Adipose tissue (tissue), 3 donors: ENCODE results near the gene NCAM1. TPM values are rescaled to one million over a fixed set of nuclear protein-coding genes. Genes with fewer than 3 reads are reported as not detected.

Experiments used
- H3K27ac ChIP-seq: one replicate; pipeline ENCODE4 v1.5.1; 2013; ENCODE audit warnings: low read depth, low read length
- WGBS, 3 donors: extraction: QIAGEN DNeasy Blood & Tissue Kit; methylation state at CpG; one replicate each; pipeline ENCODE4 v1.1.7; 2013; 5-methylcytosine and 5-hydroxymethylcytosine counted together
- polyA plus RNA-seq, 3 donors: library from polyadenylated mRNA; stranded (reverse); fragments of 200-250 nt; gene quantifications; one replicate each; pipeline ENCODE4 v1.2.3, GENCODE V29; 2013
- donor health status: healthy with polysubstance abuse.
- donor health status: Bipolar disorder and iron deficiency.
- donor health status: healthy.

The NCAM1 gene
- polyA plus RNA-seq, 3 donors, result 1.4 to 2.7 (median 2.3) TPM

DNA sequence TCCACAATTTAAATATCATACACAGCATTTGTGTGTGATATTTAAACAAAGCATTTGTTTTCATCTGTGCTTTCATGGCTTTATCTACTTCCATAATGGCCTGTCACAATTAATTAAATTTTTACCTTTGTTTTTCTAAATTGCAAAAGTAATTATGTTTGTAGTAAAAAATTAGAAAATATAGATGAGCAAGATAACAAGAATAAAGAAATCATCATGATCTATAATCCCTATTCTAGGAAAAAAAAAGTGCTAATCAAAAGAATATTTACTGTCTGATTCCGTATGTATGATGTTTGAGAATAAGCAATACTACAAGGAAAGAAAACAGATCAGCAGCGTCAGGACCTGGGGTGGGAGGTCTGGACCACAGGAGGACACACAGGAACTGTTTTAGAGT, 149.9 kb downstream of the NCAM1 start:
- 65 to 83% (median 81%) methylated on average over 2 of the region's 2 CpGs for WGBS, 3 donors
- no peak overlapping the region for H3K27ac ChIP-seq

DNA sequence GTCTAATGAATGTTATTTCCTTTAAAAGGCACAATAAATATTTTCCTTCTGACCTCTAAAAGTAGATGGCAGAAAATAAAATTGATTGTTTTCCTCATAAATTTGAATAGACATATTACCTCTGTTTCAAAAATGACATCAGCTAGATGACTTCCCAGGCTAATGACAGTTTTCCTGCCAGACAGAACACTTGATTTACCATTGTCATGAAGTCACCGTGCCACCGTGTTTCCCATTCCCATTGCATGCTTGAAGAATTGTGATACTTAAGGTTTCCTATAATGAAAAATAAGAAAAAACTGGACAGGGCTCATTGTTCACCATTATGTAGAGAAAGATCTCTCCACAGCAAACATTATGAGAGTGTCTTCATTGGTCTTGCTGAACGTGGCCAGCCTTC, 151.1 kb downstream of the NCAM1 start:
- H3K27ac ChIP-seq, result no peak overlapping the region
- 53 to 60% (median 55%) methylated on average over 3 of the region's 3 CpGs for WGBS, 3 donors

DNA sequence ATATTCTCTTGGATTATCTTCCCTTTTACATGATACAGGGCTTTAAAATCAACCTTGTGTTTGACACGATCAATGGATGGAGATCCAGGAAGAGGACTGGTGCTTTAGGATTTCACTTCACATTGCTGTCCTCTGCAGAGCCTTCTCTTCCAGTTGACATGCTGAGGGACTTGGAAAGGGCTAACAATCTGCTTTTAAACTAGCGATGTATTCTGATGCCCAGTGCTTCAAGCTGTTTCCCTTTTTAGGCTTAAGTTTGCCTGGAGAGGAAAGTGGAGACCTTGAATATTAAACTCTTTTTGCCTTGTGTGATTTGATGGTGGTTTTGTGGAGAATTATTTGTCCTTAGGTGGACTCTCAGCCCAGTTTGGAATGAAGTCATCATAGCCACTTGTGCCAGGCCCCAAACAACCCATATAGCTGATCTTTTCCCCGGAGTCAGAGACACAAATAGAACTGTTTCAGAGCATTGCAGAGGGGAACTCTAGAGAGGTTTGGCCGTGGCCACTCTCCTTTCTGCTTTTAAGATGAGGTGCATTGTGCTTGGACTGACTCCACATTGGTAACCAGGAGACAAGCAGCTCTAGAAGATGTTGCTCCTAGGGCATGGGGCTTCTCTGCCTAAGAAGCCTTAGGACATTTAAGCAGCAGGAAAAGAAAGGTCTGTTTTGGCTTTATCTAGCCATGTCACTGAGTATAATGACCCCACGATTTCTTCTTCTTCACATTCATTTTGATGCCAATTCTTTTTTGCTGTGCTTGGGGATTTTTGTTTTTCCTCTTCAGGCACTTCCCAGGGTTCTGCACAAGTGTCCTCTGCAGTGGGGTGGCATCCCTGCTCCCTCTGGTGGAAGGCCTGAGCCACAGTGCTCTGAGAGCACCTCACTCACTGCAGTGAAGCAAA, 152.8 kb downstream of the NCAM1 start:
- WGBS, 3 donors, result 59 to 63% (median 61%) methylated on average over 5 of the region's 5 CpGs

DNA sequence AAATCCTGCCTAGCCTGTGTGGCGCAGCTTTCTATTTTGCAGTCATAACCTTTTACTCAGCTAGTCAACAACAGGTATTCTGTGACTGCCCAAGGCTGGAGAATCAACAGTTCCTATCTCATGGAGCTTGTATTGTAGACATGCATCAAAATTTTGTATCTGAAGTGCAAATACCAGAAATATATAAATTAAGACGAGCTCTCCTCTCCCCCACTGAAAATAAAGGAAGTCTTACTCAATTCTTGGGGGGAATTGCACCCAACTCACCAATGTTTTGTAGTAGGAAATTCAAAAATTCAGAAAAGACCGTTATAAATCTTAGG, 153.4 kb downstream of the NCAM1 start:
- H3K27ac ChIP-seq, result no peak overlapping the region
- 62 to 67% (median 65%) methylated on average over 3 of the region's 3 CpGs for WGBS, 3 donors

More for the DNA sequence above, 152.8 kb downstream of the NCAM1 start:
- no peak overlapping the region for H3K27ac ChIP-seq

DNA sequence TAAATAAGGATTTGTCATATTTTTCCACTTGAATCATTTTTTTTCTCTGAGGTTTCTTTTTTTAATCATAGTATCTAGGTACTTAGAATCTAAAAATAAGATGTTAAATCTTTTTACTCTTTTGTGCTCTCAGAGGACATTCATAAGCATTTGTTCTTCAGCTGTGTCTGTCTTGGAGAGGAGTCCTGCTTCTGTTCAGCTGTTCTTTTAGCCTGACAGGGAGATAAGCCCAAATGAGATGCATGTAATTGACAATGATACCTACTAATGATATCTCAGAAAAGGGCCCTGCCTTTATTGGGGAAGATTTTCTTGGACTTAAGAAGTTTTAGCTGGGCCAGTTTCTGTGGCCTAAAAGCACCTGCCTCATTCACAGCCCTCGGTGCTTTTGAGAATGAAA, 156.9 kb downstream of the NCAM1 start:
- no peak overlapping the region for H3K27ac ChIP-seq
- 83 to 90% (median 88%) methylated on average over 1 of the region's 1 CpG for WGBS, 3 donors

DNA sequence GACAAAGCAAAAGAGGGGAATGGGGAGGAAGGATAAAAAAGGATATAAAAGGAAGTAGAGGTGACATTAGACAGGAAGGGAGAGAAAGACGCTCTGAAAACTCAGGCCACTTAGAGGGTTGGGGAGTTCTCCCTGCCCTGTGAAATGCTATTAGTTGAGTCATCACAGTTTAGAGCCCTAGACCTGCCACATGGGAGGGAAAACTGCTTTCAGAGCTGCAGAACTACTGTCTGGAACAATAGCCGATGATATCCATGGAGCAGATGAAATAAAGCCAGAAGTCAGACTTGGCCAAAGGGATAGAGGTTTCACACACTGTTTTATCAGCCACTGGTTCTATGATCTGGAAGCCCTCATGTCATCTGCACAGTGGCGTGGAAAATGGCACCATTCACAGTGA, 157.9 kb downstream of the NCAM1 start:
- WGBS, 3 donors, result 54 to 72% (median 55%) methylated on average over 3 of the region's 3 CpGs

DNA sequence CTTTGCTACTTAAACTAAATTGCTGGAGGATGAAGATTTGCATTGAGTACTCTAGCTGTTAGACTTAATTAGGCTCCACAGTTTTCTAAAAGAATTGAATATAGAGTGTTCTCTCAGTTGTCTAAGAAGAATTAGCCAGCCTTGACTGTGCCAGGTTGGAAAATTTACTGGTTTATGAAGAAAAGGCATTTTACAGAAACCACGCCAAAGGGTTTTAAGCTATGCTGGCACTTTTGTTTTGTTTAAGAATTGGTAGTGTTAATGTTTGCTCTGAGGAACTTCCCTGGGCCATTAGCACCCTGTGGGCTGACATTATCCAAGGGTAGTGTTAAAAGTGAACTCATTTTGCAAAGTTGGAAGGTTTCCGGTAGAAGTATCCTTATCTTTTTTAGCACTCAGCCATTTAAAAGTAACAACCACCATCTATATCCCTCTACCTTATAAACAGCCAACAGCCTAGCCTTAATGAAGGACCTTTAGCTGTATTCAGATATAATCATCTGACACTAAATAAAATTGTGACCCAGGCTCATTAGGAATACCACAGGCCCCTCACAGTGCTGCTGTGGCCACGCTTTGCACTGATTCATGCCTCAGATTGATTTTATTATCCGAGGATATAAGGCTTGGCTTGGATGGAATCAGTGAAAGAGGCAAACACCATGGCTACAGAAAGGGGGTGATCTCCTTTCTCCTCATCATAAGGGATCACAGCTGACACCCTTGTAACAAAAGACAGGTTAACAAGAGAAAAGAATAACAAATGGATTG, 158.9 kb downstream of the NCAM1 start:
- 83 to 90% (median 89%) methylated on average over 4 of the region's 4 CpGs for WGBS, 3 donors
- H3K27ac ChIP-seq, result no peak overlapping the region

More for the DNA sequence above, 157.9 kb downstream of the NCAM1 start:
- H3K27ac ChIP-seq, result no peak overlapping the region

DNA sequence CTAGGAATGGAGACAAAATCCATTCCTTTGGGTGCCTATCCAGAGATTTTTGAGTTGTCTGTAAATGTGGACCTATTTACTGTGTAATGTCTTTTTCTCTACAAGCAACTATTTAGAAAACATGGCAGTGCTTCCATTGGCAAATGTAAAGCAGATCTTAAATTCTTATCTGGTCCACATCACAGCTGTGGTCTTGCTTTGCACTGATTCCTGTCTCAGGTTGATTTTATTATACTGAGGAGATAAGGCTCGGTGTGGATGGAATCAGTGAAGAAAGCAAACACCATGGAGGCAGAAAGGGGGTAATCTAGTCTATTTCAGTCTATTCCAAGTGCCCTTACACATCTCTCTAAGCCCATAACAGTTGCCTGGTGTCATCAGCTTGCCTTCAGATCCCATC, 160.5 kb downstream of the NCAM1 start:
- 28 to 57% (median 52%) methylated on average over 1 of the region's 1 CpG for WGBS, 3 donors
- no peak overlapping the region for H3K27ac ChIP-seq

DNA sequence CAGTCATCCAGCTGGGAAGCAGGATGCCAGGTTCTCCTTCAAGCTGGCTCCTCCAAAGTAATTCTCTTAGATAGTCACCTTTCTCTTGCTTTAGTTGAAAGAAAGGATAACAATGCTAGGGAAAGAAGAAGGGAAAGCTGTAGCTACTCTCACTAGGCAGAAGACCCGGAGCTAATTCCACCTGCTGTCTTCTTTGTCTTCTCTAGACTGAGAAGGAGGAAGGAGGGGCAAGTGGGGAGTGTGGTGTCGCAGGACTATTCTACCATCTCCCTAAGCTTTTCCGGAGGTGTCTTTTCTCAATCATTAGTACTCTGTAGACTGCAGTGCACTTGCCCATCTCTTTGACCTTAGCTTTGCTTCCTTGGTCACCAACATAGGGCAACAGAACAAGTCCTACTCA, 162.8 kb downstream of the NCAM1 start:
- WGBS, 3 donors, result 69 to 89% (median 85%) methylated on average over 3 of the region's 3 CpGs
- no peak overlapping the region for H3K27ac ChIP-seq

DNA sequence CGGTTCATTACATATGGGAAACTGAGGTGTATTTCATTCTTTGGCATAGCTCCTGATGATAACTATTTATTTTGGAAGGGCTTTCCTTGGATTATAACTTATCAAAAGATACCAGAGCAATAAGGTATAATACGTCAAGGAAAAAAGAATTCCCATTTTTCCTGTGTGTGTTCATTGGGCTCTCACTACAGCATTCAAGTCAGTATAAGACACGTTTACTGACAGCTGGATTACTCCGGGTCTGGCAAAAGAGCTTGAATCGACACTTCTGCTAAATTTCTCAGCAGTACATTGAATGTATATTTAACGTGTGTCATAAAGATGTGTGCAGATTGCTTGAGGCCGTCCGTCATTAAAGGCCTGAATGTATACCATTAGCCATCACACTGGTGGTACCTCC, 163.4 kb downstream of the NCAM1 start:
- no peak overlapping the region for H3K27ac ChIP-seq
- 87 to 92% (median 90%) methylated on average over 8 of the region's 8 CpGs for WGBS, 3 donors

DNA sequence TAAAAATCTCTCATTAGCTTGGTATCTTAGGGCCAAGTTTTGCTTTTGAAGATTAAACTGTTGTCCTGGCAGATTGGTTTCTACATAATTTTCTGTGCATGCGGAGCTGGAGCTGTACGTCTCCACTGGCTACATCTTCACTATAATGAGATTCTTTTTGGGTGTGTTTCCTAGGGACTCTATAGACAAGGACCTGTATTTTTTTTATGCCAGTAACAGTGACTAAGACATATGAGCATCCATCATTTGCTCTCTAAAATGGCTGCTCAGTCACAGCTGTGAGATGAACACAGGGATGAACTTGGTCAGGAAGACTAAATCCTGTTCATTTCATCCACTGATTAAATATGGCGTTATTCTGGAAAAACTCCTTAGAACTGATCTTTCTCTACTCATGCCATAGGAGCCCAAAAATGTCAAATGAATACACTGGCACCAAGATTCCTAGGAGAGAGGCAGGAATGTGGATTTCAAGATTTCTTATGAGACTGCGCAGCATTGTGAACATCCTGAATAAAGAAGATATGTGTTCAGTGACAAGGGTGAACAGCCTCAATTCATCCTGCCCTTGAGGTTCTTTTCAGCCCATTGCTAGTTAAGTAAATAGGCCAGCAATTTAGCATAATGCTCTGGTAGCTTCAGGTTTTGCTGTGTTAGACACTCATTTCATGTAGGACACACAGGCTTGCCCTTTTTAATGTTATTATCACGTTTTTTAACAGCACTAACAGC, 168.2 kb downstream of the NCAM1 start:
- WGBS, 3 donors, result 88 to 94% (median 93%) methylated on average over 5 of the region's 5 CpGs
- no peak overlapping the region for H3K27ac ChIP-seq

DNA sequence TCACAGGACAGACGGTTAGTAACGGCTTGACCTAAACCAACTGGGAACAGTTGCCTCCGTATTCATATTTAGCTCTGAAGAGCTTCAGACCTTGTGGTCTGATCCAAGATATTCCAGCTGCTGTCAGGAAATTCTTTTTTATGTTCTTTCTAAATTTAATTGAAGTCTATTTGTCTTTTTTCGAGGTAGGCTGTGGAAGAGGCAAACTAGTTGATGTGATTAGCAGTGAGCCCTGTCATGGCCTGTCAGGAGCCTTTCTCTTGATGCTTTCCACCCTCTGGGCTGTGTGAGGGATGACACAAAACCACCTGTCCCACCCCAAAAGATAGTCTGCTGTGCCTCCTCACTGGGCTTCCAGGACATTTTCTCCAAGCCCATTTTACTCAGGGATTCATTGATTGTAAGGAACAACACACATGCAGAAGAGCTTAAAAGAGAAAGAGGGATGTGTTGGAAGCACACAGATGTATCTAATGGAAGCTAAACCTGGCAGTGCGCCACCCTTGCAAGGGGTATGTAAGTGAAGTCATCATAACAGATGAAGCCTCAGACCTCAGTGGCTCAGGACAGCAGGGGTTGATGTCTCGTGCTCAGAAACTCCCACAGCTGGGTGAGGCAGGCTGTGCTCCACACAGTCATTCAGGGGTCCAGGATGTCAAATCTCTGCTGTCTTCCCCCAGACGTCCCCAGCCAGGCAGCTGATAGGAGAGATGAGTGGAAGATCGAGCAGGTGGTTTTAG, 170.0 kb downstream of the NCAM1 start:
- 82 to 89% (median 85%) methylated on average over 8 of the region's 8 CpGs for WGBS, 3 donors
- H3K27ac ChIP-seq, result no peak overlapping the region

DNA sequence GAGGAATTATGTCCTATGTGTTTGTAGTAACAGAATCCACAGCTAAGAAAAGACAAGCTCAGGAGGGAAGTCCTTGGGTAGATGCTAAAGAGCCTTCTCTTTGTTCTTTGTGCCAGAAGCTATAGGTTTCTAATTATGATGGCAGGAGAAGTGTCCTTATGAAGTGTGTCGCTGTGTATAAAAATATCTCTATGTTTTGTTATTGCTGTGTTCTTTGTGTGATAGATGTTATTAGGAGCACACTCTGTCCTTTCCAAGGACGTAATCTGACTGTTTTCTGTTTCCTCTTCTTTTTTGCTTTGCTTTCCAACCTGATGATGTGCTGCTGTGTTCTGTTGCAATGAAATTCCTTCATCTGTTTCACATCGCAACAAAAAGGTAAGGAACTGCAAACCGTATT, 171.9 kb downstream of the NCAM1 start:
- WGBS, 3 donors, result 84 to 90% (median 84%) methylated on average over 4 of the region's 4 CpGs
- no peak overlapping the region for H3K27ac ChIP-seq

DNA sequence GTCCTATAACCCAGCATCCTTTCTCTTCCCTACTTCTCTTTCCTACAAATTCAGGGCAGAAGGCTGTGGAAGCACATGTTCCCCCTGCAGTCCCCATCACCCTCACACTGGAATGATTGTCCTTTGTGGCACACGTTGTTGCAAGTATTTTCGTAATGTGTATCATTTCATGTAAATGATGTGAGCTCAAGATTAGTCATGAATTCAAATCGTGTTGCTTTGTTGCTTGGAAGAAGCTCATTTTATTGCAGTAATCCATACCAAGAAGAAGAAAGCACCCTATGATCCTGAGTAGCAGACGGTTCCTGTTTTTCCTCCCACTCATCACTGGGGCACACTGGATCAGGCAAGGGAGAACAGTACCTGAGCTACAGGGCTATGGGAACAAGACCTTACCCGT, 173.4 kb downstream of the NCAM1 start:
- WGBS, 3 donors, result 87 to 93% (median 90%) methylated on average over 5 of the region's 5 CpGs
- no peak overlapping the region for H3K27ac ChIP-seq

DNA sequence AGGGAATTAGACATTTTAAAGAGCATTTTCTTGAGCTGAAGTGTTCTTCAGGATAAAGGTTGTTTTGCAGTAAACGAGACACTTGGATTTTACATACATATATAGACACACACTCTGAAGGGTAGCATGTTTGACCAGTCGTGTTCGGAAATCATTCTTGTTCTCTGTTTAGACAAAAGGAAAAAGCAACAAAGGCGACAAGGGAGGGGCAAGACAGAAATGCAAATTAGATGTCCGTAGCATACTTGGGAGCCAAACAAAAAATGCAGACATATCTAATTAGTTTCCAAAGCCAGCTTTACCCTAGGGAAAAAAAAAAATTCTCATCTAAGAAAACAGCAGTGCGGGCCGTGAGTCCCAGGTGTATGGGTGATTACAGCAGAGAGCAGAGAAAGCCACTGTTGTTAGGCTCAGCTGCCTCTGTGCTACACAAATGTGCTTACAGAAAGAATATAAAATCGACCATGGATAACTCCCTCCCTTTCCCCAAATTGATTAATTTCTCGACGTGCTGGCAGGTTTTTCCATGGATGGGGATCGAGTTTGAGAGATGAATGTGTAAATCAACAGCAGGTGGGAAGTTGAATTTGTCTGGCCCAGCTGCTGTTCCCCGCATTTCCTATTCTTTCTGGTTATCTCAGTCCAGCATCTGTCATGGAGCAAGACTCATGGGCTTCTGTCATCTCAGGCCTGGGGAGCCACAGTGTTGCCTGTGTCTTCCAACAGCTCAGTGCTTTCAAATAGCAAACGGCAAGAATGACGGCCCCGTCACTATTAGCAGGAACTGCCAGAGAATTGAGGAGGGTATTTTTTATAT, 176.7 kb downstream of the NCAM1 start:
- WGBS, 3 donors, result 58 to 62% (median 60%) methylated on average over 15 of the region's 15 CpGs
- H3K27ac ChIP-seq, result no peak overlapping the region

DNA sequence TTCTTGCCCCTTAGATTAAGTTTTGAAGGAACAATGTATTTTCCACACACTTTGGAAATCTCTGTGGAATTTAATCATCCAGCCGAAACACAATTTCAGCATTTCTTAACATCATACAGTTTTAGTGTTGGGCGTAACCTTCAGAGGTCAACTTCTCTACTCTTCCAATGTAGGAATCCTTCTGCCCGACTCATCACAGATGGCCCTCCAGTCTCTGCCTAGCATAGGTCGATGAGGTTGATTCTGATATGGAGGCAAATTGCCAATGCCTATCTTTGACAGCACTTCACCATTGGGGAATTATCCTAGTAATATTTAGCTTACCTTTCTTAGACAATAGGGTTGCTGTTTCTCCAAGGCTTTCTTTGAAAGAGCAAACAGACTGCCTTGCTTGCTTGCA, 177.5 kb downstream of the NCAM1 start:
- no peak overlapping the region for H3K27ac ChIP-seq
- 64 to 87% (median 84%) methylated on average over 4 of the region's 4 CpGs for WGBS, 3 donors

DNA sequence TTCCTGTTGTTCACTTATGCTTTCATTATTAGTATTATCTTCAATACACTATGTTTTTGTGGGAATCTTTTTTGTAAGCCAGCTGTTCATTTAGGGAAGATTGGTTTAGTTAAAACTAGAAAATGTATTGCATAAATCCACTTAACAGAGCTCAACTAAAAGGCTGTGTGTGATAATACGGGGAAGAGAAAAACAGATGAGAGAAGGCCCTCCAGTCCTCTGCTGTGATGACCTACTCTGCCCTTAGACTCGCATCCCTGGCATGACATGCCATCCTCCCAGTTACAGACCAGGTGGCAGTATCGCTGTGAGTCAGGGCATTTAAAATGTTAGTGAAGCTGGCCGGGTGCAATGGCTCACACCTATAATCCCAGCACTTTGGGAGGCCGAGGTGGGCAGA, 179.8 kb downstream of the NCAM1 start:
- WGBS, 3 donors, result 91 to 96% (median 92%) methylated on average over 5 of the region's 5 CpGs

DNA sequence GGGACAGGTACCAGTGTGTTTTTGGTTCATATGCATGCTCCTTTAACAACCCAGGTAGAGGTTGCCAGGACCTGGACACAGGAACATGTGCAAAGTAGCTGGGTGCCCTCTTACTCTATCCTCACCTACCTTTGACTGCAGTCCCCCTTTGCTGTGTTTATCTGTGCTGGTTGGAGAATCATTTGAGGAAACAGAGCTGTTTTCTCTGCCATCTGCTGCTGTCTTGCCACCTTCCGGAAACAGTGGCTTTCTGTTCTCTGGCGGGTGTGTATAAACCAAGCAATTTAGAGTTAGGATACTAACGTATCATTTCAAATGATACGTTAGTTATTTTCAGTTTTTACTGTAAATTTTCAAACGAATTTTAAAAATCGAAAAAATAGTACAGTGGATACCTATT, 181.3 kb downstream of the NCAM1 start:
- 76 to 85% (median 79%) methylated on average over 6 of the region's 6 CpGs for whole genome bisulfite sequencing, 3 donors
- no peak overlapping the region for H3K27ac ChIP-seq

More for the DNA sequence above, 179.8 kb downstream of the NCAM1 start:
- H3K27ac ChIP-seq, result no peak overlapping the region
